HepG2 (cell line): Measurements from ENCODE around the gene TACC3. TPM values are rescaled to one million over a fixed set of nuclear protein-coding genes. Genes with fewer than 3 reads are reported as not detected.

Experiments used
- FUBP1 ChIP-seq: sonication (generic); formaldehyde crosslinking; IDR thresholded peaks from 2 replicates; pipeline ENCODE4 v1.5.1; 2020; ENCODE audit warnings: missing genetic modification reagents, mild to moderate bottlenecking, borderline replicate concordance
- HINFP ChIP-seq: sonication (generic); formaldehyde crosslinking; IDR thresholded peaks from 2 replicates; pipeline ENCODE4 v1.4.0; 2020; ENCODE audit warnings: low read depth, mild to moderate bottlenecking, missing genetic modification reagents
- KAT8 ChIP-seq: IDR thresholded peaks from 2 replicates; pipeline ENCODE4 v1.6.1; 2016; ENCODE audit warnings: missing genetic modification reagents, missing compliant biosample characterization
- KLF16 ChIP-seq, 2 experiments: sonication (generic) in 1 of 2; formaldehyde crosslinking in 1 of 2; IDR thresholded peaks; 2 replicates each; pipeline versions ENCODE4 v1.6.1 to v1.8.0; 2016 to 2023; ENCODE audit warnings: missing genetic modification reagents in 2 of 2, missing compliant biosample characterization in 1 of 2
- MBNL3 ChIP-seq: fragments of 250-450 bp; sonication (Bioruptor Pico); conservative IDR thresholded peaks from 2 replicates; pipeline ENCODE4 v1.8.0; 2022; ENCODE audit warnings: mild to moderate bottlenecking, inconsistent platforms
- MIXL1 ChIP-seq: IDR thresholded peaks from 2 replicates; pipeline ENCODE4 v1.6.1; 2016
- NBN ChIP-seq: fragments of 450-650 bp; conservative IDR thresholded peaks from 2 replicates; pipeline ENCODE4 v1.6.1; 2017
- NR2F2 ChIP-seq: IDR thresholded peaks from 2 replicates; pipeline ENCODE4 v1.6.1; 2012; ENCODE audit warnings: low read depth, inconsistent platforms, borderline replicate concordance
- RELA ChIP-seq: sonication (generic); formaldehyde crosslinking; IDR thresholded peaks from 2 replicates; pipeline ENCODE4 v1.4.0; 2020; ENCODE audit warnings: missing genetic modification reagents
- SMARCE1 ChIP-seq: fragments of 450-650 bp; IDR thresholded peaks from 2 replicates; pipeline ENCODE4 v1.6.1; 2017; ENCODE audit warnings: borderline replicate concordance
- TARDBP ChIP-seq: sonication (generic); formaldehyde crosslinking; IDR thresholded peaks from 2 replicates; pipeline ENCODE4 v1.8.0; 2022; ENCODE audit warnings: mild to moderate bottlenecking, missing genetic modification reagents
- TBX2 ChIP-seq: sonication (generic); formaldehyde crosslinking; IDR thresholded peaks from 2 replicates; pipeline ENCODE4 v1.5.0; 2020; ENCODE audit warnings: missing genetic modification reagents, mild to moderate bottlenecking, borderline replicate concordance
- TRIM24 ChIP-seq: sonication (generic); formaldehyde crosslinking; IDR thresholded peaks from 2 replicates; pipeline ENCODE4 v1.8.0; 2022; ENCODE audit warnings: mild to moderate bottlenecking, missing genetic modification reagents
- ZBED4 ChIP-seq: sonication (generic); formaldehyde crosslinking; IDR thresholded peaks from 2 replicates; pipeline ENCODE4 v1.4.0; 2020; ENCODE audit warnings: missing genetic modification reagents, borderline replicate concordance
- ZNF12 ChIP-seq: sonication (generic); formaldehyde crosslinking; IDR thresholded peaks from 2 replicates; pipeline ENCODE4 v1.5.0; 2020; ENCODE audit warnings: missing genetic modification reagents
- ZNF484 ChIP-seq: sonication (generic); formaldehyde crosslinking; IDR thresholded peaks from 2 replicates; pipeline ENCODE4 v1.5.1; 2020; ENCODE audit warnings: mild to moderate bottlenecking, low read depth, missing genetic modification reagents, borderline replicate concordance
- ZNF549 ChIP-seq: sonication (generic); formaldehyde crosslinking; IDR thresholded peaks from 2 replicates; pipeline ENCODE4 v1.5.0; 2020; ENCODE audit warnings: missing genetic modification reagents
- polyA plus RNA-seq, 8 experiments: library from polyadenylated mRNA; depleted of rRNA in 3 of 8; stranded (reverse) in 7 of 8; unstranded in 1 of 8; fragments of >200 nt; fragmentation: Illumina TruSeq in 4 of 8; extraction: Trizol in 4 of 8; gene quantifications; 2 replicates each; pipeline versions ENCODE4 v1.2.1 to v1.2.3, GENCODE V29; 2011 to 2016; ENCODE audit warnings: low read depth in 4 of 8, missing spikeins in 1 of 8, mixed read lengths in 1 of 8; ENCODE audit not compliant: insufficient read depth in 1 of 8
- total RNA-seq, 5 experiments: library from RNA; depleted of rRNA; stranded (reverse); fragments of >200 nt; fragmentation: Illumina TruSeq; extraction: Trizol; gene quantifications; 2 replicates each; pipeline ENCODE4 v1.2.3, GENCODE V29; 2016; ENCODE audit warnings: low read depth in 1 of 5
- TF ChIP-seq, protein P1 (sequence below): sonication (generic); formaldehyde crosslinking; IDR thresholded peaks from 2 replicates; pipeline ENCODE4 v1.4.0; 2020; ENCODE audit warnings: missing genetic modification reagents
- TF ChIP-seq, protein P2 (sequence below): sonication (generic); formaldehyde crosslinking; IDR thresholded peaks from 2 replicates; pipeline ENCODE4 v1.5.0; 2020; ENCODE audit warnings: mild to moderate bottlenecking, missing genetic modification reagents

Gene TACC3
- total and polyA plus RNA-seq, 2 of the 13 experiments (the other 11 are each of a cell fraction or from before 2014, with no cell fraction given) = 20.3 to 21.2 TPM

- TF ChIP-seq, protein P1, sequence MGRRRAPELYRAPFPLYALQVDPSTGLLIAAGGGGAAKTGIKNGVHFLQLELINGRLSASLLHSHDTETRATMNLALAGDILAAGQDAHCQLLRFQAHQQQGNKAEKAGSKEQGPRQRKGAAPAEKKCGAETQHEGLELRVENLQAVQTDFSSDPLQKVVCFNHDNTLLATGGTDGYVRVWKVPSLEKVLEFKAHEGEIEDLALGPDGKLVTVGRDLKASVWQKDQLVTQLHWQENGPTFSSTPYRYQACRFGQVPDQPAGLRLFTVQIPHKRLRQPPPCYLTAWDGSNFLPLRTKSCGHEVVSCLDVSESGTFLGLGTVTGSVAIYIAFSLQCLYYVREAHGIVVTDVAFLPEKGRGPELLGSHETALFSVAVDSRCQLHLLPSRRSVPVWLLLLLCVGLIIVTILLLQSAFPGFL (CRISPR knock-in tag) = no peak
- TF ChIP-seq NBN = no peak
- no peak for TF ChIP-seq TARDBP
- no peak for TF ChIP-seq MBNL3
- TF ChIP-seq KLF16 (CRISPR knock-in tag; IDR thresholded peaks at IDR 0.05) = peak in 1 of 2 experiments; percentile 11; a peak in 1 of 4 replicates
- TF ChIP-seq MIXL1 (CRISPR knock-in tag) = no peak
- TF ChIP-seq ZNF549 (CRISPR knock-in tag) = no peak
- no peak for TF ChIP-seq SMARCE1
- no peak for TF ChIP-seq TBX2 (CRISPR knock-in tag)
- no peak for TF ChIP-seq KAT8 (CRISPR knock-in tag)
- no peak for TF ChIP-seq NR2F2
- TF ChIP-seq RELA = 0 out of 2 replicates have a peak, but pooled peaks have one; percentile 3
- TF ChIP-seq TRIM24 (CRISPR knock-in tag) = no peak
- TF ChIP-seq ZBED4 (CRISPR knock-in tag) = no peak
- TF ChIP-seq ZNF484 (CRISPR knock-in tag) = no peak
- TF ChIP-seq HINFP (CRISPR knock-in tag) = no peak; the same call in 1 of the 2 replicates
- no peak for TF ChIP-seq ZNF12
- no peak for TF ChIP-seq FUBP1 (CRISPR knock-in tag)
- TF ChIP-seq, protein P2, sequence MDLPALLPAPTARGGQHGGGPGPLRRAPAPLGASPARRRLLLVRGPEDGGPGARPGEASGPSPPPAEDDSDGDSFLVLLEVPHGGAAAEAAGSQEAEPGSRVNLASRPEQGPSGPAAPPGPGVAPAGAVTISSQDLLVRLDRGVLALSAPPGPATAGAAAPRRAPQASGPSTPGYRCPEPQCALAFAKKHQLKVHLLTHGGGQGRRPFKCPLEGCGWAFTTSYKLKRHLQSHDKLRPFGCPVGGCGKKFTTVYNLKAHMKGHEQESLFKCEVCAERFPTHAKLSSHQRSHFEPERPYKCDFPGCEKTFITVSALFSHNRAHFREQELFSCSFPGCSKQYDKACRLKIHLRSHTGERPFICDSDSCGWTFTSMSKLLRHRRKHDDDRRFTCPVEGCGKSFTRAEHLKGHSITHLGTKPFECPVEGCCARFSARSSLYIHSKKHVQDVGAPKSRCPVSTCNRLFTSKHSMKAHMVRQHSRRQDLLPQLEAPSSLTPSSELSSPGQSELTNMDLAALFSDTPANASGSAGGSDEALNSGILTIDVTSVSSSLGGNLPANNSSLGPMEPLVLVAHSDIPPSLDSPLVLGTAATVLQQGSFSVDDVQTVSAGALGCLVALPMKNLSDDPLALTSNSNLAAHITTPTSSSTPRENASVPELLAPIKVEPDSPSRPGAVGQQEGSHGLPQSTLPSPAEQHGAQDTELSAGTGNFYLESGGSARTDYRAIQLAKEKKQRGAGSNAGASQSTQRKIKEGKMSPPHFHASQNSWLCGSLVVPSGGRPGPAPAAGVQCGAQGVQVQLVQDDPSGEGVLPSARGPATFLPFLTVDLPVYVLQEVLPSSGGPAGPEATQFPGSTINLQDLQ (CRISPR knock-in tag) = 0 out of 2 replicates have a peak, but pooled peaks have one; percentile 63
Observed at GRCh38 chr4:1792832-1793495, 71.6 kb downstream of the TACC3 start, which contains the start of gene FGFR3 (continued).
